Astrocyte of the cerebellum (primary cell): ENCODE measurements around the gene RABEP2.

Experiments used
- DNase-seq: peaks from one replicate; pipeline ENCODE4 v3.0.0-alpha.2; 2011; ENCODE audit warnings: low read depth
- H3K4me3 ChIP-seq: 2 replicates; pipeline ENCODE4 v1.5.1; 2011; ENCODE audit warnings: mild to moderate bottlenecking, low read depth, low read length, moderate library complexity
- in situ Hi-C: cut with HindIII; loops from 2 replicates; pipeline ENCODE4 v1.10.0; 2017; ENCODE audit warnings: low sequenced_read_pairs
- TF ChIP-seq, protein P1 (sequence below): IDR thresholded peaks from 2 replicates; pipeline ENCODE4 v1.5.1; 2012; ENCODE audit warnings: low read length, low read depth, moderate library complexity, mild to moderate bottlenecking; ENCODE audit errors: missing control alignments

Gene RABEP2

DNA sequence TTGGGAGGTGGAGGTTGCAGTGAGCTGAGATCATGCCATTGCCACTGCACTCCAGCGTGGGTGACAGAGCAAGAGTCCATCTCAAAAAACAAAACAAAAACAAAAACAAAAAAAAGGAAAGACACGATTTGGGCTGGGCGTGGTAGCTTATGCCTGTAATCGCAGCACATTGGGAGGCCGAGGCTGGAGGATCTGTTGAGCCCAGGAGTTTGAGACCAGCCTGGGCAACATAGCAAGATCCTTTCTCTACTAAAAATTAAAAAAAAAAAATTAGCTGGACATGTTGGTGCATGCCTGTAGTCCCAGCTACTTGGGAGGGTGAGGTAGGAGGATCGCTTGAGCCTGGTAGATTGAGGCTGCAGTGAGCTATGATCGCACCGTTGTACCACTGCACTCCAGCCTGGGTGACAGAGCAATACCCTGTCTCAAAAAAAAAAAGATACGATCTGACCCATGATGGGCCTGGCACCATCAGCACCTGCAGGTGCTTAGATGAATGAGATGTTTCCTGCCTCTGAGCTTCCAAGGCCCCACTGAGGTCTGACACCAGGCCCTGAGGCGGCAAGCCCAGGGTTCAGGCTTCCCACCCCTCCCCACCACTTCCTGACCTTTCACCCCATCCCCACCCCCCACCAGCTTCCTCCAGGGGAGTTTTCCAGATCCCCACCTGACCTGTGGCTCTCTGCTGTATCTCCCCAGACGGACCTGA, 25.0 kb downstream of the RABEP2 start:
- H3K4me3 ChIP-seq: no peak overlapping the region
- in situ Hi-C loops: no loop called here
- TF ChIP-seq, protein P1, sequence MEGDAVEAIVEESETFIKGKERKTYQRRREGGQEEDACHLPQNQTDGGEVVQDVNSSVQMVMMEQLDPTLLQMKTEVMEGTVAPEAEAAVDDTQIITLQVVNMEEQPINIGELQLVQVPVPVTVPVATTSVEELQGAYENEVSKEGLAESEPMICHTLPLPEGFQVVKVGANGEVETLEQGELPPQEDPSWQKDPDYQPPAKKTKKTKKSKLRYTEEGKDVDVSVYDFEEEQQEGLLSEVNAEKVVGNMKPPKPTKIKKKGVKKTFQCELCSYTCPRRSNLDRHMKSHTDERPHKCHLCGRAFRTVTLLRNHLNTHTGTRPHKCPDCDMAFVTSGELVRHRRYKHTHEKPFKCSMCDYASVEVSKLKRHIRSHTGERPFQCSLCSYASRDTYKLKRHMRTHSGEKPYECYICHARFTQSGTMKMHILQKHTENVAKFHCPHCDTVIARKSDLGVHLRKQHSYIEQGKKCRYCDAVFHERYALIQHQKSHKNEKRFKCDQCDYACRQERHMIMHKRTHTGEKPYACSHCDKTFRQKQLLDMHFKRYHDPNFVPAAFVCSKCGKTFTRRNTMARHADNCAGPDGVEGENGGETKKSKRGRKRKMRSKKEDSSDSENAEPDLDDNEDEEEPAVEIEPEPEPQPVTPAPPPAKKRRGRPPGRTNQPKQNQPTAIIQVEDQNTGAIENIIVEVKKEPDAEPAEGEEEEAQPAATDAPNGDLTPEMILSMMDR: no peak
- DNase-seq: no peak

DNA sequence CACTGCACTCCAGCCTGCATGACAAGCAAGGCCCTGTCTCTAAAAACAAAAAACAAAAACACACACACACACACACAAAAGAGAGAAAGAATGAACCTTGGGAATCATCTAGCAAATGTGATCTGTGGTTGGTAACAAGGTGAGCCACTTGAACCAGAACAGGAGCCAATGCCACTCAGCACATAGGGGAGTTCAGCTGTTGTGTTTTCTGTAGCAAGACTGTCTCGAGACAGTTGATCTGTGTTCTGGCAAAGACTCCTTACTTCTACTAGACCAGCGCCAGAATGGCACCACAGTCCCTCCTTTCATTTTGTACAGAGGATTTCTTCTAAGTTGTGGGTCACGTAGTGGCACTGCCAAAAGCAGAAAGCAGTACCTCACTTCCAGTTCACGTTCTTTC, 26.1 kb downstream of the RABEP2 start:
- in situ Hi-C loops: no loop called here
- no peak for DNase-seq
- H3K4me3 ChIP-seq: no peak overlapping the region

DNA sequence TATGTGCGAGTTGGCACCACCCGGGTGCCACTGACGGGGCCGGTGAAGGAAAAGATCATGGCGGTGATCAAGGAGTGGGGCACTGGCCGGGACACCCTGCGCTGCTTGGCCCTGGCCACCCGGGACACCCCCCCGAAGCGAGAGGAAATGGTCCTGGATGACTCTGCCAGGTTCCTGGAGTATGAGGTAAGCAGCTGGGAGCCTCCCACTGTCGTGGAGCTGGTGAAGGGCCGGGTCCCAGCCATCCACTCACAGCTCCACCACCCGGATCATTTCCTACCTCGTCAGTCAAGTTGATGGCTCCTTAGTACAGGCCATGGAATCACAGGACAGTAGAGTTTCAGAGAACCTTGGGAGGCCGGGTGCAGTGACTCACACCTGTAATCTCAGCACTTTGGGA, 26.8 kb downstream of the RABEP2 start:
- no peak for DNase-seq
- H3K4me3 ChIP-seq: no peak overlapping the region
- in situ Hi-C loops: no loop called here
- TF ChIP-seq, protein P1: no peak

More for the DNA sequence above, 26.1 kb downstream of the RABEP2 start:
- TF ChIP-seq, protein P1: no peak

DNA sequence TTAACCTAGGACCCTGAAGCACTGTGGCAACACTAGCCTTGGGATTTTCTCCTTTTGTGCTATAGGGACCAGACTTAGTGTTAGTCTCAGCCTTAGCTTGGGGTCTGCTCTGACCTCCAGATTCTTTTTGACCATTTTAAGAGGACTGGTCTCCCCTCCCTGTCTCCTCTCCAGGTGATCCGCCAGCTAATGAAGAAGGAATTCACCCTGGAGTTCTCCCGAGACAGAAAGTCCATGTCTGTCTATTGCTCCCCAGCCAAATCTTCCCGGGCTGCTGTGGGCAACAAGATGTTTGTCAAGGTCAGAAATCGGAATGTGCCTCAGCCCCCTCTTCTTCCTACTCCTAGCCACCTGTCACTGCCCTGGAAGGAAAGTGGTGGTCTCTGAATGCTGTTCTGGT, 27.2 kb downstream of the RABEP2 start:
- DNase-seq: no peak
- TF ChIP-seq, protein P1: no peak
- in situ Hi-C loops: no loop called here
- no peak overlapping the region for H3K4me3 ChIP-seq

DNA sequence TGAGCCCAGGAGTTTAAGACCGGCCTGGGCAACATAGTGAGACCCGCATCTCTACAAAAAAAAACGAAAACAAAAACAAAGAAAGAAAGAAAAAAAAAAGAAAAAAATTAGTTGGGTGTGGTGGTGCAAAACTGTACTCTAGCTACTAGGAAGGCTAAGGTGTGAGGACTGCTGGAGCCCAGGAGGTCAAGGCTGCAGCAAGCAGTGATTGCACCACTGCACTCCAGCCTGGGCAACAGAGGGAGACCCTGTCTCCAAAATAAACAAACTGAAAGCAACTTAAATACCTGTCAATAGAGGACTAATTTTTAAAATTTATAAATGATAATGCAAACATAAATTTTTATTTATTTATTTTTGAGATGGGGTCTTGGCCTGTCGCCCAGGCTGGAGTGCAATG, 29.4 kb downstream of the RABEP2 start:
- no peak for DNase-seq
- TF ChIP-seq, protein P1: no peak
- no peak overlapping the region for H3K4me3 ChIP-seq
- in situ Hi-C loops: no loop called here

DNA sequence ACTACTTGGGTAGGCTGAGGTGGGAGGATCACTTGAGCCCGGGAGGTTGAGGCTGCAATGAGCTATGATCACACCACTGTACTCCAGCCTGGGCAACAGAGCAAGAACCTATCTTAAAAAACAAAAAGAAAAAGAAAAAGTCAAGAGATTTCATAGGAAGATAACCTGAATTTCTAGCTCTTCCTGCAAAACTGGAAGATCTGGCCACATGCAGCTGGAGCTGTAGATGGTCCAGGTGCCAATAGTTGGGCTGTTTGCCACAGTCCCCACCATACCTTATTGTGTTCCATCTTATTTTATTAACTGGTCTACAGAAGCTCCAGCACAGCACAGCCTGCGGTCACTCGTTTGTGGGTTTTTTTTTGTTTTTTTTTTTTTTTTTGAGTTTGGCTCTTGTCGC, 31.7 kb downstream of the RABEP2 start:
- in situ Hi-C loops: no loop called here
- H3K4me3 ChIP-seq: no peak overlapping the region
- DNase-seq: no peak
- TF ChIP-seq, protein P1: no peak
